GM12878 (cell line): Measurements from ENCODE around the gene MYPN. TPM values are rescaled to one million over a fixed set of nuclear protein-coding genes. Genes with fewer than 3 reads are reported as not detected.
"Not testable (repeated sequence)": the region's sequence is repeated elsewhere in the genome, so short reads cannot be mapped to it uniquely, and the experiment has no call there.

Experiments used
- ATAC-seq: fragments of 200-7000 bp; cut with Tn5 transposase; 3 replicates; pipeline ENCODE4 v1.9.1; 2020; ENCODE audit warnings: mild to moderate bottlenecking, moderate library complexity
- BruUV-seq: library from RNA; stranded (reverse); fragments of 400-500 nt; replicated peaks from 2 replicates; lab custom pipeline; 2021; lab: Mats Ljungman, UMichigan
- CTCF ChIA-PET: fragments of 300-600 bp; sonication (Branson Sonifier 250); formaldehyde crosslinking; extraction: SDS; loops from one replicate; lab custom pipeline; 2021; ENCODE audit warnings: inconsistent platforms; lab: Yijun Ruan, JAX
- POLR2A ChIA-PET: fragments of 350-600 bp; formaldehyde crosslinking; extraction: SDS; loops from one replicate; lab custom pipeline; 2021; ENCODE audit warnings: inconsistent platforms; lab: Charles Lee
- RAD21 ChIA-PET: fragments of 300-600 bp; sonication (Branson Sonifier 250); formaldehyde crosslinking; loops from one replicate; lab custom pipeline; 2023; ENCODE audit warnings: antibody characterized with exemption; ENCODE audit not compliant: unreplicated experiment; lab: Charles Lee
- SMC1A ChIA-PET: fragments of 300-600 bp; sonication (Branson Sonifier 250); formaldehyde crosslinking; loops from one replicate; lab custom pipeline; 2023; ENCODE audit not compliant: unreplicated experiment, uncharacterized antibody; lab: Charles Lee
- DNase-seq: peaks from one replicate; pipeline ENCODE4 v3.0.0-alpha.2; 2011; ENCODE audit warnings: low read depth, low spot score
- FAIRE-seq: peaks from 3 replicates; lab custom pipeline; 2011; peaks lifted over from hg19 to GRCh38; lab: Jason Lieb, UNC
- H2AFZ ChIP-seq: 2 replicates; pipeline ENCODE4 v1.6.0; 2011; ENCODE audit warnings: low read depth, low read length, control low read depth; ENCODE audit not compliant: control insufficient read depth
- H3K27ac ChIP-seq: 2 replicates; pipeline ENCODE4 v1.5.1; 2011; ENCODE audit warnings: control low read depth; ENCODE audit not compliant: control insufficient read depth, insufficient read depth
- H3K27me3 ChIP-seq, 2 experiments: replicated peaks in 1 of 2; 2 replicates each; pipeline versions ENCODE4 v1.6.0 to v1.6.1; 2011; ENCODE audit warnings: low read length in 1 of 2; ENCODE audit not compliant: control insufficient read depth in 2 of 2, insufficient read depth in 2 of 2
- H3K36me3 ChIP-seq, 2 experiments: 2 replicates each; pipeline ENCODE4 v1.5.1; 2011; ENCODE audit warnings: low read length in 1 of 2; ENCODE audit not compliant: control insufficient read depth in 2 of 2, insufficient read depth in 2 of 2
- H3K4me1 ChIP-seq: 2 replicates; pipeline ENCODE4 v1.6.1; 2011; ENCODE audit warnings: mild to moderate bottlenecking, low read length, moderate library complexity, mixed read lengths; ENCODE audit not compliant: control insufficient read depth, insufficient read depth
- H3K4me2 ChIP-seq: 2 replicates; pipeline ENCODE4 v1.6.0; 2011; ENCODE audit warnings: control low read depth; ENCODE audit not compliant: control insufficient read depth, insufficient read depth
- H3K4me3 ChIP-seq: fragments of 200-600 bp; sonication (generic); 2 replicates; pipeline ENCODE4 v1.5.1; 2016
- H3K79me2 ChIP-seq: 2 replicates; pipeline ENCODE4 v1.6.0; 2011; ENCODE audit warnings: low read length; ENCODE audit not compliant: control insufficient read depth, insufficient read depth
- H3K9ac ChIP-seq: 2 replicates; pipeline ENCODE4 v1.8.0; 2011; ENCODE audit warnings: low read length, control low read depth, mixed read lengths; ENCODE audit not compliant: control insufficient read depth, insufficient read depth
- H3K9me3 ChIP-seq: replicated peaks from 3 replicates; pipeline ENCODE4 v1.5.1; 2011; ENCODE audit warnings: mild to moderate bottlenecking, low read length; ENCODE audit not compliant: control insufficient read depth, insufficient read depth
- H4K20me1 ChIP-seq: 2 replicates; pipeline ENCODE4 v1.6.0; 2011; ENCODE audit not compliant: control insufficient read depth, insufficient read depth
- ATF3 ChIP-seq: IDR thresholded peaks from 2 replicates; pipeline ENCODE4 v1.6.1; 2011; ENCODE audit warnings: low read depth, mild to moderate bottlenecking, low read length, moderate library complexity, borderline replicate concordance; ENCODE audit errors: extremely low read depth
- RB1 ChIP-seq: fragments of 450-650 bp; formaldehyde crosslinking; IDR thresholded peaks from 2 replicates; pipeline ENCODE4 v1.6.1; 2017; ENCODE audit warnings: mild to moderate bottlenecking, borderline replicate concordance
- SREBF1 ChIP-seq: IDR thresholded peaks from 2 replicates; pipeline ENCODE4 v1.6.1; 2012; ENCODE audit warnings: mild to moderate bottlenecking, low read length
- WGBS: methylation state at CpG from one replicate; pipeline ENCODE4 v1.1.6; 2016; ENCODE audit warnings: low lambda C conversion rate; ENCODE audit not compliant: insufficient replicate concordance, insufficient coverage; ENCODE audit errors: missing lambda C conversion rate; 5-methylcytosine and 5-hydroxymethylcytosine counted together
- in situ Hi-C: fragments of 300-500 bp; cut with MboI; formaldehyde crosslinking; loops from 9 replicates; pipeline ENCODE4 v1.14.3; 2018; ENCODE audit warnings: mixed read lengths
- intact Hi-C: fragments of 100-400 bp; cut with micrococcal nuclease; formaldehyde crosslinking; loops from one replicate; pipeline ENCODE4 v1.14.2; 2022; ENCODE audit not compliant: unreplicated experiment
- polyA plus RNA-seq, 11 experiments: library from polyadenylated mRNA; depleted of rRNA in 4 of 11; unstranded in 6 of 11; stranded (reverse) in 5 of 11; fragments of >200 nt; fragmentation: Nextera tagmentation in 4 of 11; fragmentation: Illumina TruSeq in 1 of 11; extraction: Ambion mirVana in 4 of 11; extraction: Trizol in 1 of 11; gene quantifications; 1 replicate in 1 of 11; 2 replicates in 10 of 11; pipeline versions ENCODE4 v1.2.1 to v1.2.3, GENCODE V29; 2011 to 2016; ENCODE audit warnings: inconsistent platforms in 2 of 11, missing spikeins in 2 of 11, low read depth in 1 of 11
- total RNA-seq, 4 experiments: library from RNA; depleted of rRNA in 3 of 4; stranded (reverse); fragments of >200 nt in 3 of 4; fragmentation: Illumina TruSeq in 1 of 4; extraction: Trizol in 1 of 4; gene quantifications; 2 replicates each; pipeline versions ENCODE4 v1.2.1 to v1.2.3, GENCODE V29; 2013 to 2021

The MYPN gene
- total and polyA plus RNA-seq, 10 of the 15 experiments (the other 5 are each of a cell fraction or from before 2014, with no cell fraction given), result 0.01 to 0.02 TPM; not detected in 8

GRCh38 chr10:68246397-68246796 lies 137.1 kb downstream of the MYPN start:
- RAD21 ChIA-PET, CTCF ChIA-PET: not testable (repeated sequence)

GRCh38 chr10:68247931-68248330 lies 138.6 kb downstream of the MYPN start:
- H3K4me2 ChIP-seq, result no peak overlapping the region
- H3K9ac ChIP-seq, result no peak overlapping the region
- DNase-seq (no peak), FAIRE-seq (no peak), ATAC-seq (no peak)
- BruUV-seq, result no TSS peak
- ChIA-PET POLR2A (interaction anchor here (1.1 kb wide), 1 partner anchor 84 kb away, joined by 3 read pairs; the partner anchor contains the start of gene HNRNPH3), CTCF (interaction anchor here (0.6 to 1.2 kb wide), 4 partner anchors 17 to 54 kb away, joined by 3 to 4 read pairs (median 3); no protein-coding TSS in a partner anchor), RAD21 (interaction anchor here (1.1 kb wide), 1 partner anchor 392 kb away, joined by 3 read pairs; no protein-coding TSS in a partner anchor), SMC1A (no interaction called here)
- WGBS, result 30% methylated on average over 6 of the region's 6 CpGs
- H3K9me3 ChIP-seq, result no peaks in the 10 kb centered on the region
- TF ChIP-seq SREBF1, result no peak
- no peak for TF ChIP-seq ATF3
- TF ChIP-seq RB1, result no peak
- H4K20me1 ChIP-seq, result no peaks in the 10 kb centered on the region
- no peak overlapping the region for H2AFZ ChIP-seq
- no peaks in the 10 kb centered on the region for H3K79me2 ChIP-seq
- peaks cover 7% of the 10 kb centered on the region for H3K4me1 ChIP-seq
- intact Hi-C loops, result no loop called here
- H3K27me3 ChIP-seq, result no peaks in the 10 kb centered on the region
- in situ Hi-C loops, result no loop called here
- no peaks in the 10 kb centered on the region for H3K36me3 ChIP-seq
- no peak overlapping the region for H3K4me3 ChIP-seq
- H3K27ac ChIP-seq, result no peak overlapping the region

More at GRCh38 chr10:68246397-68246796, 137.1 kb downstream of the MYPN start:
- H3K27ac ChIP-seq, SMC1A ChIA-PET, H4K20me1 ChIP-seq, in situ Hi-C loops, ATAC-seq, H3K27me3 ChIP-seq, POLR2A ChIA-PET, H3K9ac ChIP-seq, DNase-seq, H3K4me3 ChIP-seq, BruUV-seq, H3K36me3 ChIP-seq, H3K79me2 ChIP-seq, H3K4me2 ChIP-seq, H3K4me1 ChIP-seq, intact Hi-C loops, H2AFZ ChIP-seq, H3K9me3 ChIP-seq, FAIRE-seq: not testable (repeated sequence)
- 85% methylated on average over 7 of the region's 7 CpGs for whole genome bisulfite sequencing
